ENCODE data around the gene ADSS1. TPM values are rescaled to one million over a fixed set of nuclear protein-coding genes. Genes with fewer than 3 reads are reported as not detected.

Gene ADSS1
- total RNA-seq, 1 experiment from 2014 or later, result 10.0 TPM

- CTCF ChIA-PET, result no interaction called here
- Mint-ChIP-seq H3K4me1 (no peaks in the 10 kb centered on the region), H3K27me3 (ENCODE audit: low read depth) (no peaks in the 10 kb centered on the region), H3K4me3 (no peak overlapping the region), H3K36me3 (peaks cover 2% of the 10 kb centered on the region; the same call in 1 of the 2 replicates), H3K27ac (no peak overlapping the region), H3K9me3 (no peaks in the 10 kb centered on the region)
- DNase-seq (ENCODE audit: low spot score) (no peak), ATAC-seq (no peak)
- POLR2A ChIA-PET, result no interaction called here
- TF ChIP-seq ERG (CRISPR knock-in tag; IDR thresholded peaks at IDR 0.05) (no peak), ETV6 (CRISPR knock-in tag; IDR thresholded peaks at IDR 0.05) (no peak), ESRRA (CRISPR knock-in tag; IDR thresholded peaks at IDR 0.05; ENCODE audit: borderline replicate concordance) (no peak), IRF2 (CRISPR knock-in tag; IDR thresholded peaks at IDR 0.05; ENCODE audit: borderline replicate concordance, low read depth) (no peak), ZNF138 (CRISPR knock-in tag; conservative IDR thresholded peaks at IDR 0.05) (no peak), CDX4 (CRISPR knock-in tag; IDR thresholded peaks at IDR 0.05; ENCODE audit: borderline replicate concordance) (no peak), EMX1 (CRISPR knock-in tag; IDR thresholded peaks at IDR 0.05) (no peak), RELA (CRISPR knock-in tag; IDR thresholded peaks at IDR 0.05; ENCODE audit: borderline replicate concordance) (no peak), GABPB1 (CRISPR knock-in tag; IDR thresholded peaks at IDR 0.05) (no peak), RORB (CRISPR knock-in tag; IDR thresholded peaks at IDR 0.05) (no peak)
- TF ChIP-seq, protein P1, sequence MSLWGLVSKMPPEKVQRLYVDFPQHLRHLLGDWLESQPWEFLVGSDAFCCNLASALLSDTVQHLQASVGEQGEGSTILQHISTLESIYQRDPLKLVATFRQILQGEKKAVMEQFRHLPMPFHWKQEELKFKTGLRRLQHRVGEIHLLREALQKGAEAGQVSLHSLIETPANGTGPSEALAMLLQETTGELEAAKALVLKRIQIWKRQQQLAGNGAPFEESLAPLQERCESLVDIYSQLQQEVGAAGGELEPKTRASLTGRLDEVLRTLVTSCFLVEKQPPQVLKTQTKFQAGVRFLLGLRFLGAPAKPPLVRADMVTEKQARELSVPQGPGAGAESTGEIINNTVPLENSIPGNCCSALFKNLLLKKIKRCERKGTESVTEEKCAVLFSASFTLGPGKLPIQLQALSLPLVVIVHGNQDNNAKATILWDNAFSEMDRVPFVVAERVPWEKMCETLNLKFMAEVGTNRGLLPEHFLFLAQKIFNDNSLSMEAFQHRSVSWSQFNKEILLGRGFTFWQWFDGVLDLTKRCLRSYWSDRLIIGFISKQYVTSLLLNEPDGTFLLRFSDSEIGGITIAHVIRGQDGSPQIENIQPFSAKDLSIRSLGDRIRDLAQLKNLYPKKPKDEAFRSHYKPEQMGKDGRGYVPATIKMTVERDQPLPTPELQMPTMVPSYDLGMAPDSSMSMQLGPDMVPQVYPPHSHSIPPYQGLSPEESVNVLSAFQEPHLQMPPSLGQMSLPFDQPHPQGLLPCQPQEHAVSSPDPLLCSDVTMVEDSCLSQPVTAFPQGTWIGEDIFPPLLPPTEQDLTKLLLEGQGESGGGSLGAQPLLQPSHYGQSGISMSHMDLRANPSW (CRISPR knock-in tag; conservative IDR thresholded peaks at IDR 0.05; ENCODE audit: low read depth), result no peak
- TF ChIP-seq, protein P2, sequence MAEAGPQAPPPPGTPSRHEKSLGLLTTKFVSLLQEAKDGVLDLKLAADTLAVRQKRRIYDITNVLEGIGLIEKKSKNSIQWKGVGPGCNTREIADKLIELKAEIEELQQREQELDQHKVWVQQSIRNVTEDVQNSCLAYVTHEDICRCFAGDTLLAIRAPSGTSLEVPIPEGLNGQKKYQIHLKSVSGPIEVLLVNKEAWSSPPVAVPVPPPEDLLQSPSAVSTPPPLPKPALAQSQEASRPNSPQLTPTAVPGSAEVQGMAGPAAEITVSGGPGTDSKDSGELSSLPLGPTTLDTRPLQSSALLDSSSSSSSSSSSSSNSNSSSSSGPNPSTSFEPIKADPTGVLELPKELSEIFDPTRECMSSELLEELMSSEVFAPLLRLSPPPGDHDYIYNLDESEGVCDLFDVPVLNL (CRISPR knock-in tag; IDR thresholded peaks at IDR 0.05; ENCODE audit: borderline replicate concordance, low read depth), result no peak
- TF ChIP-seq, protein P3, sequence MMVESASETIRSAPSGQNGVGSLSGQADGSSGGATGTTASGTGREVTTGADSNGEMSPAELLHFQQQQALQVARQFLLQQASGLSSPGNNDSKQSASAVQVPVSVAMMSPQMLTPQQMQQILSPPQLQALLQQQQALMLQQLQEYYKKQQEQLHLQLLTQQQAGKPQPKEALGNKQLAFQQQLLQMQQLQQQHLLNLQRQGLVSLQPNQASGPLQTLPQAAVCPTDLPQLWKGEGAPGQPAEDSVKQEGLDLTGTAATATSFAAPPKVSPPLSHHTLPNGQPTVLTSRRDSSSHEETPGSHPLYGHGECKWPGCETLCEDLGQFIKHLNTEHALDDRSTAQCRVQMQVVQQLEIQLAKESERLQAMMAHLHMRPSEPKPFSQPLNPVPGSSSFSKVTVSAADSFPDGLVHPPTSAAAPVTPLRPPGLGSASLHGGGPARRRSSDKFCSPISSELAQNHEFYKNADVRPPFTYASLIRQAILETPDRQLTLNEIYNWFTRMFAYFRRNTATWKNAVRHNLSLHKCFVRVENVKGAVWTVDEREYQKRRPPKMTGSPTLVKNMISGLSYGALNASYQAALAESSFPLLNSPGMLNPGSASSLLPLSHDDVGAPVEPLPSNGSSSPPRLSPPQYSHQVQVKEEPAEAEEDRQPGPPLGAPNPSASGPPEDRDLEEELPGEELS (CRISPR knock-in tag; IDR thresholded peaks at IDR 0.05), result no peak
- TF ChIP-seq, protein P4, sequence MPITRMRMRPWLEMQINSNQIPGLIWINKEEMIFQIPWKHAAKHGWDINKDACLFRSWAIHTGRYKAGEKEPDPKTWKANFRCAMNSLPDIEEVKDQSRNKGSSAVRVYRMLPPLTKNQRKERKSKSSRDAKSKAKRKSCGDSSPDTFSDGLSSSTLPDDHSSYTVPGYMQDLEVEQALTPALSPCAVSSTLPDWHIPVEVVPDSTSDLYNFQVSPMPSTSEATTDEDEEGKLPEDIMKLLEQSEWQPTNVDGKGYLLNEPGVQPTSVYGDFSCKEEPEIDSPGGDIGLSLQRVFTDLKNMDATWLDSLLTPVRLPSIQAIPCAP (CRISPR knock-in tag; IDR thresholded peaks at IDR 0.05), result no peak
Measured at GRCh38 chr14:104717137-104717536, 6.9 kb upstream of the ADSS1 start.

- ChIA-PET POLR2A (no interaction called here), CTCF (no interaction called here)
- Mint-ChIP-seq H3K4me1 (no peaks in the 10 kb centered on the region), H3K27ac (0 out of 2 replicates have a peak overlapping the region, but pooled peaks have one; percentile 50), H3K27me3 (ENCODE audit: low read depth) (no peaks in the 10 kb centered on the region), H3K9me3 (no peaks in the 10 kb centered on the region), H3K36me3 (peaks cover 2% of the 10 kb centered on the region; the same call in 1 of the 2 replicates), H3K4me3 (no peak overlapping the region)
- DNase-seq (ENCODE audit: low spot score) (no peak), ATAC-seq (no peak)
- TF ChIP-seq ERG (CRISPR knock-in tag; IDR thresholded peaks at IDR 0.05), result no peak
- TF ChIP-seq, protein P5, sequence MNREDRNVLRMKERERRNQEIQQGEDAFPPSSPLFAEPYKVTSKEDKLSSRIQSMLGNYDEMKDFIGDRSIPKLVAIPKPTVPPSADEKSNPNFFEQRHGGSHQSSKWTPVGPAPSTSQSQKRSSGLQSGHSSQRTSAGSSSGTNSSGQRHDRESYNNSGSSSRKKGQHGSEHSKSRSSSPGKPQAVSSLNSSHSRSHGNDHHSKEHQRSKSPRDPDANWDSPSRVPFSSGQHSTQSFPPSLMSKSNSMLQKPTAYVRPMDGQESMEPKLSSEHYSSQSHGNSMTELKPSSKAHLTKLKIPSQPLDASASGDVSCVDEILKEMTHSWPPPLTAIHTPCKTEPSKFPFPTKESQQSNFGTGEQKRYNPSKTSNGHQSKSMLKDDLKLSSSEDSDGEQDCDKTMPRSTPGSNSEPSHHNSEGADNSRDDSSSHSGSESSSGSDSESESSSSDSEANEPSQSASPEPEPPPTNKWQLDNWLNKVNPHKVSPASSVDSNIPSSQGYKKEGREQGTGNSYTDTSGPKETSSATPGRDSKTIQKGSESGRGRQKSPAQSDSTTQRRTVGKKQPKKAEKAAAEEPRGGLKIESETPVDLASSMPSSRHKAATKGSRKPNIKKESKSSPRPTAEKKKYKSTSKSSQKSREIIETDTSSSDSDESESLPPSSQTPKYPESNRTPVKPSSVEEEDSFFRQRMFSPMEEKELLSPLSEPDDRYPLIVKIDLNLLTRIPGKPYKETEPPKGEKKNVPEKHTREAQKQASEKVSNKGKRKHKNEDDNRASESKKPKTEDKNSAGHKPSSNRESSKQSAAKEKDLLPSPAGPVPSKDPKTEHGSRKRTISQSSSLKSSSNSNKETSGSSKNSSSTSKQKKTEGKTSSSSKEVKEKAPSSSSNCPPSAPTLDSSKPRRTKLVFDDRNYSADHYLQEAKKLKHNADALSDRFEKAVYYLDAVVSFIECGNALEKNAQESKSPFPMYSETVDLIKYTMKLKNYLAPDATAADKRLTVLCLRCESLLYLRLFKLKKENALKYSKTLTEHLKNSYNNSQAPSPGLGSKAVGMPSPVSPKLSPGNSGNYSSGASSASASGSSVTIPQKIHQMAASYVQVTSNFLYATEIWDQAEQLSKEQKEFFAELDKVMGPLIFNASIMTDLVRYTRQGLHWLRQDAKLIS (CRISPR knock-in tag; IDR thresholded peaks at IDR 0.05; ENCODE audit: borderline replicate concordance), result no peak
- no peak for TF ChIP-seq RORB (CRISPR knock-in tag; IDR thresholded peaks at IDR 0.05)
- no peak for TF ChIP-seq NR3C1 (CRISPR knock-in tag; conservative IDR thresholded peaks at IDR 0.05; ENCODE audit: low read depth)
- no peak for TF ChIP-seq SP1 (CRISPR knock-in tag; conservative IDR thresholded peaks at IDR 0.05)
- no peak for TF ChIP-seq ZNF416 (CRISPR knock-in tag; IDR thresholded peaks at IDR 0.05)
- no peak for TF ChIP-seq ZNF219 (CRISPR knock-in tag; IDR thresholded peaks at IDR 0.05; ENCODE audit: borderline replicate concordance)
Measured at GRCh38 chr14:104717646-104718045, 6.4 kb upstream of the ADSS1 start.
